Activated CD8-positive, alpha-beta memory T cell treated with anti-CD3 and anti-CD28 coated beads, Interleukin-2, amount 50 U/mL, for 48 hours (primary cell): ENCODE results near the gene UQCRQ.
"Not testable (repeated sequence)": the region's sequence is repeated elsewhere in the genome, so short reads cannot be mapped to it uniquely, and the experiment has no call there.

ENCODE experiments used
- DNase-seq: peaks from one replicate; pipeline ENCODE4 v3.0.0-alpha.2; 2020

UQCRQ gene

DNA sequence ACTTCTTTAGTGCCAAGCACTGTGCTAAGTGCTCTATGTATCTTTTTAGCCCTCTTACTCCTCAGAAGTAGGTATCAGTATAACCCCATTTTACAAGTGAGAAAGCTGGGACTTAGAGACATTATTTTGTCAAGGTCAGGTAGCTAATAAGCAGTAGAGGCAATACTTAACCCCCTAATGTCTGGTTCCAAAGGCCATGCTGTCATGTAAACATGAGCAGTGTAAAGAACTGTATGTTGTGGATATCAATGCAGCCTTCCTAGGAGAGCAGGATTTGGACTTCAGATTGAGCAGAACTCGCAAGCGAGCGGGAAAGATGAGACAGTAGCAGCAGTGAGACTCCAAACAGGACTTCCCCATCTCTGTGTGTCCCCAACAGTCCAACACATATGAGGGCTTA lies 32.4 kb upstream of the UQCRQ start:
- DNase-seq, result no peak

DNA sequence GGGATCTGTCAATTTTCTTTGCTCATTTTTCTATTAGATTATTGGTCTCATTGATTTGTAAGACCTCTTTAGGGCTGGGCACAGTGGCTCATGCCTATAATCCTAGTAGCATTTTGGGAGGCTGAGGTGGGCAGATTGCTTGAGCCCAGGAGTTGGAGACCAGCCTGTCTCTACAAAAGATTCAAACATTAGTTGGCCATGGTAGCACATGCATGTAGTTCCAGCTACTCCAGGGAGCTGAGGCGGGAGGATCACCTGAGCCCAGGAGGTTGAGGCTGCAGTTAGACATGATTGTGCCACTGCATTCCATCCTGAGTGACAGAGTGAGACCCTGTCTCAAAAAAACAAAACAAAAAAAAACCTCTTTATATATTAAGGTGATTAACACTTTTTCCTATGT lies 29.6 kb upstream of the UQCRQ start:
- peak; percentile 25 for DNase-seq

DNA sequence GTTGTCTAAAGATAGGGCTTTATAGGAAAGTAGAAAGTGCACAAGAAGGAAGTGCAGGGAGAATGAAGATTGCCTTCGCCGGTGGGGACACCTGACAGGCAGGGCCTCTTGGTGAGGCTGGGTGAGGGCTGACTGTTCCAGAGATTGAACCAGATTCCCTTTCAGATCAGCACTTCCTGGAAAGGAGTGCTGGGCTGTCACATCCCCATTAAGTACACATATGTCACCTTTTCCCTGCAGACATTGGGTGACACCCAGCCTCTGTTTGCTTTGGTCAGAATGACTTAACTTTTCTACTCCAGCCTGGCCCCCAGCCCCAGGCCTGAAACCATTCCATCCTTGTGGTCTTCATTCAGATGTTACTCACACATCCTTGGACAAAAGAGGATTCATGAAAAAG lies 28.6 kb upstream of the UQCRQ start:
- DNase-seq, result peak; percentile 36

DNA sequence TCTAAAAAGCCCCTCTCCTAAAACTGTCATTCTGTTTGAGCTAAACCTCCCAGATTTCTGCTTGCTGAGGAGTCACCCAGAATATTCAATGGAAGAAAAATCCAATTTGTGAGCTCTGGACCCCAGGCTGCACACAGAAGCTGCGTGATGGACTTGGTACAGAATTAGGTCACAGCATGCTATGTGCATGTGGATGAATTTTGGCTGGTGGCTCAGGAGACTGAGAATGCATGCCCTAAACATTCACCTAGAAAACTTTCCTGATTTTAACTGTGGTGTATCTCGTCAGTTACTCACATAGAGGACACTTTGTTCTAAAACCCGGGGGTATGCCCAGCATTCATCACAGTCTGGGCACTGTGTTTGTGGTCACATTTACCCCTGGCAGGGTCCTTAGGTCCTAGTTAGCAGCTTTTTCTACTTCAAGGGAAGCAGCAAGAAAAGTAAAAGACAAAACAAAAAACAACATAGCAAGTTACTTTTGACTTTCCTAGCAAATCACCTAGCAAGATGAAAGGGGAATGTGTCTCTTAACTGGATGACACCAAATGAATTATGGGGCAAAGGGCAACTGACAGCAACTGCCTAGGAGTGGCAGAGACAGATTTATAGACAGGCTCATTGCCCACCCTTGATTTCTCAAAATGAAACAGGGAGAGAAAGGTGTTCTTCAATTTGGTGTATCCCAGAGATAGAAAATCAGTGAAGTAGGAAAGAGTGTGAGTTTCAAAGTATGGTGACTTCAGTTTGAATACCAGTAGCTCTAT lies 27.7 kb upstream of the UQCRQ start:
- DNase-seq, result no peak

DNA sequence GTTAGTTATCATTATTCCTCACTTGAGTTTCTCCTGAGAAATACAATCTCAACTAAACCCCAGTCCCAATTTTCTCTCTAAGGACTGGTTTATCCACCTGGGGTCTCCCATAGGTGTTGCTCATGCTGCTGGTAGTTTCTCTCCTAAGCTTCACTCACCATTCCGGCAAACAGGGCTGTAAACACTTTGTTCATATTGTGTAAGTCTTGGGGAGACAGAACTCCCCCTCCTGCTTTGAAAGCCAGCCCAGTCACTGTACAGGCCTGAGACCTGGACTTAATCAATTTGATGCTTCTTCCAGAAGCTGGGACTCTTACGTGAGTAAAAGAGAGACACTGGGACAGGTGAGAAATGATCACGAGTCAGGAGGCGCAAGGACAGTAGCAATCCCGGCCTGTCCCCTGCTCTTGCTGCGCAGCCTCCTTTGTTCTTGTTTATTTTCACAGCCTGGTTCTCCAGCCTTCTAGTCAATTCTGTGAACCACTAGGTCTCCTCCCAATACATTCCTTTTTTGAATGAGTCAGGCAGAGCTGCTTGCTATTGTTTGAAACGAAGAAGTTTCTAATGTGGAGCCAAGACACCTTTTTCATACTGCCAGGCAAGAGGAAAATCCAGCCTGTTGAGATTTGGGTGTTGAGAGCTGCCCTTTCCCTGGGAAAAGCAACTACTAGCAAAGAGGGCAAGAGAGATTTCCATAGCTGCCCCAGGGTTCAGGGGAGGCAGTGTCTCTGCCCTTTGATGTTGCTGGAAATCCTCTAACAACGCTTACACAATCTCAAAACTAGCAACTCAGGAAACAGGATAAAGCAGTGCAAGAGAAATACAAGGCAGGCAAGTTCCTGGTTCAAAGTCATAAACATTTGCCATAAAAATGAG lies 26.8 kb upstream of the UQCRQ start:
- no peak for DNase-seq

DNA sequence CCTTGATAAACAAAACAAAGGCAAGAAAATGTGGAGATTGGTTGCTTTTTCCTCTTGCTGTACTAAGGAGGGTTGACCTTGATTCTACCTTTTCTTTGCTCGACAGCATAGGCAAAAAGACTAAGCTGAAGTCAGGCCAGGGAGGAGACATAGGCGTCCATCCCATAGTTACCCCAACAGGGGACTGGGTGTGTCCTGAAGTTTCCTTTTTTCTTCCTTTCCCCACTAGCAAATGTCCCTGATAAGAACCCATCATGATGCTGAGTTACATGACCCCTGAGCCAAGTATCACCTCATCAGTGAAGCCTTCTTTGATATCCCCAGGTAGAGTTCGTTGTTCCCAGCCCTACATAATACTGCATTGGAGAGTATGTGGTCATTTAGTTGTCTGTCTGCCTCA lies 26.1 kb upstream of the UQCRQ start:
- no peak for DNase-seq

DNA sequence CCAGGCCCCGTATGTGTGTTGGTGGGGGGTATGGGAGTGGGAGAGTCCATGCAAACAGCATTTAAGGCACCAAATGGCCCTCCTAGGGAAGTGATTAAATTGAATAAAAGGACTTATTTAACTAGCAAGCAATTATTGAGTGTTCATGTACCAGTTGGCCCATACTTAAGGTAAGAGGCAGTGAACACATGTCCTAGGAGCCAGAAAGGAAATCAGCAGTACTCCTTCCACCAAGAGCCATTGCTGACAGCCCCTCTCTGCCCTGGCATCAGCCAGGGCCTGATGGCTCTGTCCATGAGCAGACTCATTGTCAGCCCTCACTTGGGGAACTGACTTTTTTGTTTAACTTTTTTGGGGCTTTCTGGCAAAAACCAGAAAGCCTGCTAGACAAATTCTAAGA lies 25.5 kb upstream of the UQCRQ start:
- no peak for DNase-seq

DNA sequence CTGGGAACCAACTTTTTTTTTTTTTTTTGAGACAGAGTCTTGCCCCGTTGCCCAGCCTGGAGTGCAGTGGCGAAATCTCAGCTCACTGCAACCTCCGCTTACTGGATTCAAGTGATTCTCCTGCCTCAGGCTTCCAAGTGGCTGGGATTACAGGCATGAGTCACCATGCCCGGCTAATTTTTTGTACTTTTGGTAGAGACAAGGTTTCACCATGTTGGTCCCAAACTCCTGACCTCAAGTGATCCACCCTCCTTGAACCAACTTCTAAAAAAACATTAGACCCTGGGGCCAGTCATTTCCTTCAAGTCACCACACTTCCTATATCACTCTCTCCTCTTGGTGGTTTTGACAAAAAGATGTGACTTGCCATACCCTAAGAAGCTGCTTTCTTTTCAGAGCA lies 25.1 kb upstream of the UQCRQ start:
- no peak for DNase-seq

DNA sequence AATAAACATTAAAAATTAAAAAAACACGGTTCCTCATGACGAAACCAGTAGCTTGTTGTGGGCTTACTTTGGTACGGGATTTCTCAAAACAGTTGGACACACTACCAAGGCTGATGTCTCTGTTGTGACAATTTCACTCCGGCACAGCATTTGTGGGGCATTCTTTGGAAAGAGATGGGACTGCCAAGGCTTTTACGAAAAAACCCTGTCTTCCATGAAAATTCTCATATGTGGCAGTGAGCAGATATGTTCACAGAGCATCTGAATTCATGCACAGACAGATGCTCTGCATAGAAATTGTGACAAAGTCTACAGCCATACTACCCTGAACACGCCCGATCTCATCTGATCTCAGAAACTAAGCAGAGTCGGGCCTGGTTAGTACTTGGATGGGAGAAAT lies 18.2 kb upstream of the UQCRQ start:
- no peak for DNase-seq

DNA sequence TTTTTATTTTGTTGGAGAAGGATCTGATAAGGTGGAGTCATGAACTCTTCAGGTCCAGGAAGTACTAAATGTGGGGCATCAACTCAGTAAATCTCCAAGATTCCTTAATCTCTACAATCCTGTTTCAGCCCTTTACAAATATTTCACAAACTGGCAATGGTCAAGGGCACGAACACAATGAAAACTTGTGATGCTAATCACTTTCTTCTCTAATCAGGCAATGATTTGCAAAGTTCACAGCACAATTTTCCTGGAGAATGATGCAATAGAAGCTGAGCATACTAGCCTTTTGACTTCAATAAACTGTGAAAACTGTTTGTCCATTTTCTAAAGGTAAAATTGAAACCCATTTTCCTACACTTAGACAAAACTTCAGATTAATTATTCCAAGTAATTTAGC lies 17.1 kb upstream of the UQCRQ start:
- no peak for DNase-seq

DNA sequence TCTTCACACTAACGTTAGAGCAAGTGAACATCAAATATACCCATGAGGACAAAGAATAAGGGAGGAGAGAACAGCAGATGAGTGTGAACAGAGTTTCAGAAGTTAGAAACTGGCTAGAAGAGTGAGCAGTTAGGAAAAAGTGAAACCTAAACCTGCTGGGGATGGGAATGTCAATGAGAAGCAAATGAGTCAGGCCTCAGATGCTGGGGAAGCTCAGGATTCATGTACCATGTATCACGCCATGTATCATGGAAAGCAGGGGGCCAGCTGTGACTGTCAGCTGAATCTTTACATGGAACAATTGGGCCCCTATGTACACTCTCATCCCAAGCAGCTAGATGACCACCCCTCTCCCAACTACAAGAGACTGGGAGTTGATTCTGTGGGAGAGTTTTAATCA lies 16.4 kb upstream of the UQCRQ start:
- DNase-seq, result no peak

DNA sequence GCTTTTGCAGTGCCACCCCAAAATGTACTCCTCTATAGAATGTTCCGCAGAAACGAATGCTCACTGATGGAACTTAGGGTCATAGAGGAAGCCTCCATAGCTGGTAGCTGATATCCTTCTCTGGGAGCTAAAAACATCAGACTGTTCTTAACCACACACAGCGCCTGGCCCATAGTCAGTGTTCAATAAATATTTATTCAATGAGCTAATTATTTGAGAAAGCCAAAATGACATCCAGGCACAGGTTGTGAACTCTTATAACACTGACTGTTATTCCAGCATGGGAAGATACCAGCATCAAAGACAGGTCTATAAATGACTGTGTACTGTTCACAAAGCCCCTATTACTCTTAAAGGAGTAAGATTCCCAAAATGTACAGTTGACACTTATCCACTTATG lies 13.1 kb upstream of the UQCRQ start:
- peak; percentile 1 for DNase-seq

DNA sequence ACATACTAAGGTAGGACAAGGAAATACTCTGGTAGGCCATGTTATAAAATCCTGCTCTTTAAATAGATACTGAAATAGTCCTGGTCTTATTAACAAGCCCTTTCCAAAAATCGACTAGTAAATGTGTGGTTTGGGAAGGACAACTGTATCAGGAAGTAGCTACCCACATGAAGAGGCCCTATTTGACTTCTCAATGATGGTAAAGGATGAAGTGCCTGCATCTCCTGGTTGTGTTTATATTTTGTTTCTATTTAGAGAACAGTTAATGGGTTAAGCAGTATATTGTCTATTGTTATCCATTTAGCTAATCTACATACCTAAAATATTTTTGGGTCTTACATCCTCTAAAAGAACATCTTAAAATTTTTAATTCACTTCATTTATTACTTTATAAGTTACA lies 12.7 kb upstream of the UQCRQ start:
- DNase-seq, result no peak

DNA sequence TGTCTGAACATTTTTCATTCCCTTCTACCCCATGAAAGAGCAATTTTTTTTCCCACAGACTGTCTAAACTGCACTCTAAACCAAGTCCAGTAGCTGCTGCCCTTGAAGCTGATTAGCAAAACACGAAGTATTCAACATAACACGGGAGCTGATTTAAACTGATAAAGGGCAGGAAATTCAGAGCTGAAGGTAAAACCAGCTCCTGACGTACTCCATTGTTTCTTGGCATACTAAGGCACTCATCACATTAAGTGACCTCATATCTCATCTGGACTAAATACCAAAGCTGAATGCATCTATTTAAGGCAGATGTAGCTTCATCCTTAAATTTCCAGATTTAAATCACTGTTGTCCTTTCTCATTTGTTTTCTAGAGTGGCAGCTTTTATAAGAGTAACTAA lies 12.1 kb upstream of the UQCRQ start:
- no peak for DNase-seq

DNA sequence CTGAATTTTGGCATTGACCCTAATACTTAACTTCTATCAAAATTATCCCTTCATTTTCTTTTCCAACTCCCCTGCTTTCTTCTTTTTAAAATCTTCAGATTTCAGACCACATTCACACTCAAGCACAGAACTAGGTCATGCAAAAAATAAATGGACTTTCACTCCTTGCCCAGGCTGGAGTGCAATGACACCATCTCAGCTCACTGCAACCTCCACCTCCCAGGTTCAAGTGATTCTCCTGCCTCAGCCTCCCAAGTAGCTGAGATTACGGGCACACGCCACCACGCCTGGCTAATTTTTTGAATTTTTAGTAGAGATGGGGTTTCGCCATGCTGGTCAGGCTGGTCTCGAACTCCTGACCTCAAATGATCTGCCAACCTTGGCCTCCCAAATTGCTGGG lies 11.4 kb upstream of the UQCRQ start:
- not testable (repeated sequence) for DNase-seq

DNA sequence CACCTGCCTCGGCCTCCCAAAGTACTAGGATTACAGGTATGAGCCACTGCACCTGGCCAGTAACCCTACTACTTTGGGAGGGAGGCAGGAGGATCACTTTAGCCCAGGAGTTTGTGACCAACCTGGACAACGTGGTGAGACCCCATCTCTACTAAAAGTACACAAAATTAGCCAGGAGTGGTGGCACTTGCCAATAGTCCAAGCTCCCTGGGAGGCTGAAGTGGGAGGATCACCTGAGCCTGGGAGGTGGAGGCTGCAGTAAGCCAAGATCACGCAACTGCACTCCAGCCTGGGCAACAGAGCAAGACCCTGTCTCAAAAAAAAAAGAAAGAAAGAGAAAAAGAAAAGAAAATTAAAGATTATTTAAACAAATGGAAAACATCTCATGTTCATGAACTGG lies 10.4 kb upstream of the UQCRQ start:
- no peak for DNase-seq

DNA sequence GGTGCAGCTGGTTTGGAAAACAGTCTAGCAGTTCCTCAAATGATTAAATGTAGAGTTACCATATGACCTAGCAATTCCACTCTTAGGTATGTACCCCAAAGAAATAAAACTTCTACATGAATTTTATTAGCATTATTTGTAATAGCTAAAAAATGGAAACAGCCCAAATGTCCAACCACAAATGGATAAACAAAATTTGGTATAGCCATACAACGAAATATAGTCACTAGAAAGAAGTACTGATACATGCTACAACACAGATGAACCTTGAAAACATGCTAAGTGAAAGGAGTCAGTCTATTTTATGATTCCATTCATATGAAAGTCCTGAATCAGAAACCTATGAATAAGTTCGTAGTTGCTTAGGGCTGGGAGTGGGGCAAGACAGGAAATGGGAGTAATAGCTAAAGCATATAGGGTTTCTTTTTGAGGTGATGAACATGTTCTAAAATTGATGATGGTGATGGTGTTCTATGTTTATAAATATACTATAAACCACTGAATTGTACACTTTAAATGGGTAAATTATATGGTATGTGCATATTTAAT lies 6.5 kb upstream of the UQCRQ start:
- no peak for DNase-seq

DNA sequence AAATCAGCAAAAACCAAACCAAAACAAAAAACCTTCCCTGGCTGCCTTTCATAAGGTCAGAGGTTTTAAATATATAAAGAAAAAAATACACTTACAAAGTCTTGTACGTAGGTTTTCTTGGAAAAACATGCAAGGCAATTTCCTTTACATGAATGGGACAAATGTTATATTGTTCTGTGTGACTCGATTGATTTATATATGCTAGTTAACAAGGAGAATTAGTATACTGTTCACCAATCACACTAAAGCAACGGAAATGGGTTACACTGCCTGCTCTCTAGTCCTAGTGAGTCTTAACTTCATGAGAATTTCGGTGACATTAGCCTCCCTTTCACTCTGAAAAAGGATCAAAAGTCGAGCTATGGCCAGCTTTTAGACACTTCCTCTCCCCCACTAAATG lies 5.7 kb upstream of the UQCRQ start:
- DNase-seq, result no peak

DNA sequence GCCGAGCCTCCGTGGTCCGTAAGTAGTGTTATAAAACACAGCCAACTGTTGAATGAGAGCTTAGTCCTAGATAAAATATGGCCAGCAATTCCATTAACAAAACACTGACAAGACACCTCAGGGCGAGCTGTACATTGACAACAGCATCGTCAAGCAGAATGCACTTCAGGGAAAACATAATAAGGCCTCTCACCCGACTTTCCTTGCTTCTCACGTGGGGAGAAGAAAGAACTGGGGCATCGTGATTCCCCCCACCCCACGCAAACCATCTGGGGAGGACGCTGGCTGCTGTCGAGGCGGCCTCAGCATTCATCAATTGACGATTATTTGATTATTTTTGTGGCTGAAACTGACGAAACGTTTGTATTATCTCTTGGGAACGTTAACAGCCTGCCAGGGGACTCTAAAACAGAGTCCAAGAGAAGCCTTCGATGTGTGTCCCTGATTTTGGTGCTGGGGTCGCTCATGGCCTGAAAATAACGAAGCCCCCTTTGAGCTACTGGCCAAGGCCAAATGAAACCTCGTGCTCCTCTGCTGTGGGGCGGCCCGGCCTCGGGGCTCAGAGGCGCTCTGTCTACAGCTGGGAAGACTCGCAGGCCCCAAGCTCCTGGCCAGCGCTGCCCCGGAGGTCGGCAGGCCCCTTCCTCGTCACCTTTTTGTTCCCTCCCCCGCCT lies 637 bp upstream of the UQCRQ start:
- no peak for DNase-seq

DNA sequence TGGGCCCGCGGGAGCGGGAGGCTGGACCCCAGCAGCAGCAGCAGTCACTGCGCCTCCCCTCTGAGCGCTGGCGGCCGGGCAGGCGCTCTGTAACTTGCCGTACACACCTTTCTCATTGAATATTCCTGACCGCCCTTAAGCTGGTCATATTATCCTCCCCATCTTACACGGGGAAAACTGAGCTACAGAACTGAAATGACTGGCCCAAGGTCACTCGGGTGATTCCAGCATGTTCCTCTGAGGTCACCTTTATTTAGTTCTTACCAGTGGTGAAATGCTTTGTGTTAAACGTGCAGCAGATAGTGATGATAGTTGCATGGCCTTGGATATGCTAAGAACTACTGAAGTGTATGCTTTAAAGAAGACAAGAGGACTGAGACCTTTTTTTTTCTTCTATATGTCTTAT lies 607 bp downstream of the UQCRQ start:
- no peak for DNase-seq

DNA sequence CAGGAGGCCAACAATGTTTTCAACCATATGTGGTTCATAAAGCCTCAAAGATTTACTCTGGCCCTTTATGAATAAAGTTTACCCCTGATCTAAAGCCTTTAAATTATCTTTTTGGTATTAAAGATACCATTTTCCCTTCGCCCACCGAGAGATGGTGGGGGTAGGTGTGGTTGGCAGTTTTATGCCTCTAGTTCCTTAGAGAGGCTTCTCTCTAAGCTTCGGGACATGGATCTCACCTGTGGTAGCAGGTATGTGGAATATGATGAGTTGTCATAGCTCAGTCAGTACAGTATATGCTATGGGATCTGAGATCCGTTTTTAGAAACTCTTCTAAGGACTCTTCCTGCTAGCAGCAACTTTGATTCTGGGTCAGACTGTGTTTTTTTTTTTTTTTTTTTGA lies 2.3 kb downstream of the UQCRQ start:
- DNase-seq, result no peak

DNA sequence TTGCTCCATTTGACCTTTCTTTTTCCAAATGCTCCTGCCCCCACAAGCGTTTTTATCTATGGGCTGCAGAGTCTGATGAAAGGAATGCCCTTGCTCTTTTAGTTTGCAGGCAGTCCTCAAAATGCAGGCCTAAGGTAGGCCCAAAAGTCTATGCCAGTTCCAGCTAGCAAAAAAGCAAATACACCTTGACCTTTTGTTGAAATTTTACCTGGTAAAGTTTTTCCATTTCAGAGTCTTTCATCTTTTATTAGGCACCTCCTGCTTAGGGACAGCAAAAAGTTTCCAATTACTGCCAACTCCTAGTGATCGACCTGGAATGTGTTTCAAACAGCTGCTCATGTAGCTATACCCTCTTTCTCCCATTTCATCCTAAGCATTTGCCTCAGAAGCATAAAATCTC lies 4.4 kb downstream of the UQCRQ start:
- no peak for DNase-seq

DNA sequence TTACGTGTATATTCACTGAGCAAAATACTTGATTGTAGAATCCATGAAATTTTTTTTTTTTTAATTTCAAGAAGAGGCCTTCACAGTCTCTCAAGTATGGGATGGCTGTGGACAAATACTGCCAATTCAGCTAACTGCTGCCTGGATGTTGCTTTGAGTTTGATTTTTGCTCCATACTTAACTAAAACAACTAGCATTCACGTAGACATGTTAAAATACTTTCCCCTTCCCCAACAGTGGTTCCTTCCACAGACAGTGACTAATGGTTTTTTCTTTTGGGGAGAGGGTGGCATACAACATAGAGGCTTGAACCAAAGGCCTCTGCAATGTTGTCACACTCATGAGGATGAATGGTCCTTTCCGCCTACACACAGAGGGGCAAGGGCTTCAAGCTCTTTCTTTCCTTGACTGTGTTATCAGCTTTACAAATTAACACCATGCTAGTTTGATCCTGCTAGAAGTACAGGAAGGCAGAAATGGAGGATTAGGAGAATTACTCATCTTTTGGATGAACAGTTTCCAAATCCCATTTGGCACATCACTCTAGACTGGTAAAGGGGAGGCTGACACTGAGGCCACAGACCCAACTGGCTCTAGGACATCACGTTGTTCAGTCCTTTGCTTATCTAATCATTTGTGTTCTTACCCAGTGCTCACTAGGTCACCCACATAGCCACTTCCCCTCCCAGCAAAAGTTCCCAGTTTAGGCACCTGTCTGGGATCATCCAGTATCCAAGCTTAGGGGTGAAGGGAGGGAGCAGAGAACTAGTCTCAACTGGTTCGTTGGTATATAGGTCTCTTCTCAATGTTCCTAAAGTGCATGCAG lies 5.2 kb downstream of the UQCRQ start:
- DNase-seq, result no peak
